Ascending aorta (tissue), 2 donors: ENCODE results near the gene FGGY. TPM values are rescaled to one million over a fixed set of nuclear protein-coding genes. Genes with fewer than 3 reads are reported as not detected.

Source experiments
- DNase-seq, 2 donors: peaks; one replicate each; pipeline ENCODE4 v3.0.0-alpha.2; 2019; ENCODE audit warnings: low spot score in 2 of 2
- H3K27ac ChIP-seq, 2 donors: fragments of 200-600 bp; sonication (generic); one replicate each; pipeline ENCODE4 v1.5.1; 2016 to 2017; ENCODE audit warnings: mild to moderate bottlenecking in 1 of 2
- H3K27me3 ChIP-seq: fragments of 200-600 bp; sonication (generic); one replicate; pipeline ENCODE4 v1.5.1; 2017
- H3K36me3 ChIP-seq, 2 donors: fragments of 200-600 bp; sonication (generic); one replicate each; pipeline ENCODE4 v1.5.1; 2016
- H3K4me1 ChIP-seq, 2 donors: fragments of 200-600 bp; sonication (generic); one replicate each; pipeline ENCODE4 v1.5.1; 2016 to 2017; ENCODE audit warnings: mild to moderate bottlenecking in 1 of 2
- H3K4me3 ChIP-seq, 2 donors: fragments of 200-600 bp; sonication (generic); one replicate each; pipeline ENCODE4 v1.5.1; 2016 to 2017; ENCODE audit warnings: mild to moderate bottlenecking in 1 of 2
- H3K9me3 ChIP-seq, 2 donors: fragments of 200-600 bp; sonication (generic); one replicate each; pipeline ENCODE4 v1.5.1; 2016
- intact Hi-C: fragments of 100-400 bp; cut with DNase I; formaldehyde crosslinking; loops from one replicate; pipeline ENCODE4 v1.15.1; 2023
- total RNA-seq: library from RNA; depleted of rRNA; stranded (reverse); fragments of >200 nt; gene quantifications from one replicate; pipeline ENCODE4 v1.1.0, GENCODE V29; 2016
- TF ChIP-seq, protein P1 (sequence below), 3 experiments: fragments of 200-600 bp in 2 of 3; fragments of 450-650 bp in 1 of 3; sonication (generic) in 2 of 3; IDR thresholded peaks; one replicate each; pipeline ENCODE4 v1.5.1; 2016 to 2019; ENCODE audit warnings: antibody characterized with exemption in 3 of 3, mild to moderate bottlenecking in 1 of 3, moderate library complexity in 1 of 3

Gene FGGY
- total RNA-seq, 1 donor from 2014 or later: 7.0 TPM

DNA sequence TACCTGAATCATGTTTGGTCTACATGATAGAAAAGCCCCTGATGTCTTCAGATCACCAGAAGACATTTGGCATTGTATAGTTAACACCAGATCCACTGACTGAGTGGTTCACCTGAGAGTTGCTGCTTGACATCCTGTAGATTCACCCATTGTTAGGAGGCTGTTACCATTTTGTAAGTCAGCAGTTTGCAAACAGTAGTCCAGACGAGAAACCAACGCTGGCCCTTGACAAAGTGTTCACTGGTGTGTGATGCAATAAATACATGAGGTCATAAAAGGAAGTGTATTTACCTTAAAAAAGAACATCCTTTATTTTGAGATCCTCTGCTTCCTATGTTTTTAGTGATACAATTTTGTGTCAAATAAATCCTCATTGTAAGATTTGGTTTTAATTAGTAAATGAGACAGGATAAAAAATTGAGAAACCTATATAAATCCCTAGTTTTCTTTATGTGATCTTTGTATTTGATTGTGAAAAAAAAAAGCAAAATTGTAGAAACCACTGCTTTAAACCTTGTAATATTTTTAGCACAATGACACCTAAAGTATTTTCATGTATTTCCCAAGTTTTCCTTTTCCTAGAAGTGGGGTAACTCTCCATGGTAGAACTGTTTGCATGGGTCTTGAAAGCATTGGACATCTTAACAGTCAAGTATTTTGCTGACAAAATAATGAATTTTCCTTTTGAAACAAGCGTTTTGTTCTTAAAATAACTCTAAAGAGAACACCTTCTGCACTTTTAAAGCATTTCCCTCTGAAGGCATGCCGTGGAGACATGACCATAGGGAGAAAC is 204.3 kb downstream of the FGGY start:
- no peaks in the 10 kb centered on the region for H3K9me3 ChIP-seq
- H3K4me1 ChIP-seq: peaks cover 0 to 2% of the 10 kb centered on the region in 2 donors
- intact Hi-C loops: no loop called here
- DNase-seq: no peak
- no peaks in the 10 kb centered on the region for H3K36me3 ChIP-seq
- no peak overlapping the region for H3K27ac ChIP-seq
- H3K4me3 ChIP-seq: no peak overlapping the region
- H3K27me3 ChIP-seq: no peaks in the 10 kb centered on the region
- TF ChIP-seq, protein P1, sequence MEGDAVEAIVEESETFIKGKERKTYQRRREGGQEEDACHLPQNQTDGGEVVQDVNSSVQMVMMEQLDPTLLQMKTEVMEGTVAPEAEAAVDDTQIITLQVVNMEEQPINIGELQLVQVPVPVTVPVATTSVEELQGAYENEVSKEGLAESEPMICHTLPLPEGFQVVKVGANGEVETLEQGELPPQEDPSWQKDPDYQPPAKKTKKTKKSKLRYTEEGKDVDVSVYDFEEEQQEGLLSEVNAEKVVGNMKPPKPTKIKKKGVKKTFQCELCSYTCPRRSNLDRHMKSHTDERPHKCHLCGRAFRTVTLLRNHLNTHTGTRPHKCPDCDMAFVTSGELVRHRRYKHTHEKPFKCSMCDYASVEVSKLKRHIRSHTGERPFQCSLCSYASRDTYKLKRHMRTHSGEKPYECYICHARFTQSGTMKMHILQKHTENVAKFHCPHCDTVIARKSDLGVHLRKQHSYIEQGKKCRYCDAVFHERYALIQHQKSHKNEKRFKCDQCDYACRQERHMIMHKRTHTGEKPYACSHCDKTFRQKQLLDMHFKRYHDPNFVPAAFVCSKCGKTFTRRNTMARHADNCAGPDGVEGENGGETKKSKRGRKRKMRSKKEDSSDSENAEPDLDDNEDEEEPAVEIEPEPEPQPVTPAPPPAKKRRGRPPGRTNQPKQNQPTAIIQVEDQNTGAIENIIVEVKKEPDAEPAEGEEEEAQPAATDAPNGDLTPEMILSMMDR (IDR thresholded peaks at IDR 0.05): no peak

DNA sequence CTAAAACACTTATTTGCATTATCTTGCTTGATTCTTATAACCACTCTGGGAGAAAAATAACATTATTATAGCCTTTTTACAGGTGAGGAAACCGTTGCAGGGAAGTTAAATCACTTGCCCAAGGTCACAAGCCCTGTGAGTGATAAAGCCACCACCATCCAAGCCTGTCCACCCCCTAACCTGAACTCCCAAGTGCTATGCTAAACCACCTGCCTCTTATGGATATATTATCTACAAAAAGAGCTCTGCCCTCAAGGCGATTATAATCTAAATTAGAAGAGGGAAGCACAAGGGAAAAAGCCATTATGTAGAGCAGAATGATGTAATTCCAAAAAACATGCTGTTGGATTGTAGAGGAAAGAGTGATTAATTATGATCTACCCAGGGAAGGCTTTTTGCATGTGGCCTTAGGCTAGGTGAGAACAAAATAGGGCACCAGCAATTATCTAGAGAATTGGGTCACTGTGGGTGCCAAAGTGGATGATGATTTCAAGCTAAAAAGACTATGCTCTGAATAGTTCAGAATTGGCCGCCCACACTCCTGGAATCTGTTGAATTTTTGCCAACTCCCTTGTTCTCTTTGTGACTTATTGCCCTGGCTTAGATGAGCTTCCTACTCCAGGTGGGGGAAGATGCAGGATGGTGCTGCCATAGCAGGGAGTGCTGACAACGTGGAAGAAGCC is 205.3 kb downstream of the FGGY start:
- TF ChIP-seq, protein P1 (IDR thresholded peaks at IDR 0.05): no peak
- intact Hi-C loops: no loop called here

GRCh38 chr1:59504276-59504675 is 207.4 kb downstream of the FGGY start:
- intact Hi-C loops: no loop called here
- H3K36me3 ChIP-seq: no peaks in the 10 kb centered on the region
- H3K27me3 ChIP-seq: no peaks in the 10 kb centered on the region
- TF ChIP-seq, protein P1 (IDR thresholded peaks at IDR 0.05): no peak
- H3K4me3 ChIP-seq: no peak overlapping the region
- no peak for DNase-seq
- peaks cover 2 to 6% of the 10 kb centered on the region in 2 donors for H3K4me1 ChIP-seq
- H3K27ac ChIP-seq: no peak overlapping the region
- H3K9me3 ChIP-seq: no peaks in the 10 kb centered on the region

More for the DNA sequence above, 205.3 kb downstream of the FGGY start:
- H3K36me3 ChIP-seq: no peaks in the 10 kb centered on the region
- peaks cover 2 to 6% of the 10 kb centered on the region in 2 donors for H3K4me1 ChIP-seq
- H3K27me3 ChIP-seq: no peaks in the 10 kb centered on the region
- no peak overlapping the region for H3K27ac ChIP-seq
- H3K4me3 ChIP-seq: no peak overlapping the region
- H3K9me3 ChIP-seq: no peaks in the 10 kb centered on the region
- DNase-seq: no peak

DNA sequence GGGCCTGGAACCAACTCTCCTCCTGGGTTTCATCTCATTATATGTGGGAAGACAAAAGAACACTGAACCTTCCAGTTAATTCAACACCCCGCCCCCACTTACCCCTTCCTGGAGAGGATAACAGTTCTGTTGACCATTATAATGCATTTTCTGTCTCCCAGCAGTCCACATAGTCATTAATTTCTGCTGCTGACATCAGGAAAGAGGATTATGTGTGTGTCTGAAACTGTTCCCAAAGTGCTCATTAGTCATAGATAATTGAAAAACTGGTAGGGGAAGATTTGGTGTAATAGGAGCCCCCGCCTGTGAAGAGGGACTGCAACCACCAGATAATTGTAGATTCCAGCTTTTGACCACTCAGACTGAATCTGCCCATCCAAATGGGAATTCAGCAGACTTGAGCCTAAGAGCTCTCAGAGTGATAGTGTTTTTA is 208.7 kb downstream of the FGGY start:
- H3K27ac ChIP-seq: no peak overlapping the region
- no peak overlapping the region for H3K4me3 ChIP-seq
- no peak for DNase-seq
- peaks cover 0 to 6% of the 10 kb centered on the region in 2 donors for H3K4me1 ChIP-seq
- H3K36me3 ChIP-seq: no peaks in the 10 kb centered on the region
- no peaks in the 10 kb centered on the region for H3K9me3 ChIP-seq
- no peaks in the 10 kb centered on the region for H3K27me3 ChIP-seq
- TF ChIP-seq, protein P1 (IDR thresholded peaks at IDR 0.05): no peak
- intact Hi-C loops: no loop called here

- intact Hi-C loops: no loop called here
- H3K4me1 ChIP-seq: peaks cover 0 to 6% of the 10 kb centered on the region in 2 donors
- H3K27me3 ChIP-seq: no peaks in the 10 kb centered on the region
- TF ChIP-seq, protein P1 (IDR thresholded peaks at IDR 0.05): no peak
- peak overlapping the region; percentile 13 to 66 for H3K27ac ChIP-seq
- no peaks in the 10 kb centered on the region for H3K36me3 ChIP-seq
- no peaks in the 10 kb centered on the region for H3K9me3 ChIP-seq
- H3K4me3 ChIP-seq: peak overlapping the region in 1 of 2 donors; percentile 41
- peak; percentile 15 to 67 for DNase-seq
These were observed 210.1 kb downstream of the FGGY start for GRCh38 chr1:59506952-59507351.
